Right lobe of liver (tissue), 6 donors: Measurements from ENCODE around the gene DLG2. TPM values are rescaled to one million over a fixed set of nuclear protein-coding genes. Genes with fewer than 3 reads are reported as not detected.

ENCODE experiments used
- ATAC-seq, 4 donors: fragments of 200-7000 bp; cut with Tn5 transposase; one replicate each; pipeline ENCODE4 v1.9.1; 2020; ENCODE audit warnings: mild to moderate bottlenecking in 4 of 4, moderate library complexity in 4 of 4
- DNase-seq, 3 donors: peaks; one replicate each; pipeline ENCODE4 v3.0.0-alpha.2; 2020
- H3K27ac ChIP-seq, 3 donors: fragments of 200-600 bp; one replicate each; pipeline ENCODE4 v1.8.0; 2022
- H3K27me3 ChIP-seq, 2 donors: fragments of 200-600 bp; one replicate each; pipeline ENCODE4 v1.8.0; 2022
- H3K36me3 ChIP-seq, 4 donors: fragments of 200-600 bp; sonication (generic) in 1 of 4; one replicate each; pipeline versions ENCODE4 v1.5.1 to v1.8.0; 2017 to 2022; ENCODE audit warnings: control low read depth in 1 of 4
- H3K4me1 ChIP-seq, 4 donors: fragments of 200-600 bp; sonication (generic) in 1 of 4; one replicate each; pipeline versions ENCODE4 v1.5.1 to v1.8.0; 2017 to 2022; ENCODE audit warnings: control low read depth in 1 of 4
- H3K4me3 ChIP-seq, 3 donors: fragments of 200-600 bp; one replicate each; pipeline ENCODE4 v1.8.0; 2022
- H3K9me3 ChIP-seq, 4 donors: fragments of 200-600 bp; sonication (generic) in 1 of 4; one replicate each; pipeline versions ENCODE4 v1.5.1 to v1.8.0; 2017 to 2022; ENCODE audit warnings: control low read depth in 1 of 4
- POLR2A ChIP-seq: fragments of 450-650 bp; IDR thresholded peaks from one replicate; pipeline ENCODE4 v1.6.1; 2017; ENCODE audit warnings: antibody characterized with exemption, mild to moderate bottlenecking
- WGBS: methylation state at CpG from one replicate; pipeline ENCODE4 v1.1.6; 2018; ENCODE audit warnings: low coverage, low lambda C conversion rate; ENCODE audit not compliant: insufficient coverage; ENCODE audit errors: missing lambda C conversion rate; 5-methylcytosine and 5-hydroxymethylcytosine counted together
- intact Hi-C, 2 donors: fragments of 100-400 bp; cut with DNase I; formaldehyde crosslinking; loops; one replicate each; pipeline versions ENCODE4 v1.11.2 to v1.14.1; 2022
- total RNA-seq, 6 experiments: library from RNA; depleted of rRNA in 2 of 6; stranded (reverse); fragments of >200 nt in 2 of 6; fragmentation: NEBNext Ultra II Directional in 3 of 6; extraction: Animal tissue kit (Norgen Biotek cat#: 25700) in 3 of 6; gene quantifications; one replicate each; pipeline versions ENCODE4 v1.1.0 to v1.2.4, GENCODE V29; 2016 to 2023
- TF ChIP-seq, protein P1 (sequence below), 4 donors: fragments of 200-600 bp in 3 of 4; fragments of 450-650 bp in 1 of 4; IDR thresholded peaks; one replicate each; pipeline versions ENCODE4 v1.5.1 to v1.8.0; 2016 to 2022; ENCODE audit warnings: antibody characterized with exemption in 4 of 4, mild to moderate bottlenecking in 2 of 4
- donor health status: DM: no; HTN: yes; CAD: no.
- donor health status: DM: no; HTN: no; CAD: no.
- donor health status: DM: no; HTN: no; CAD: no.
- donor health status: DM: no; HTN: yes; CAD: no.
- donor health status: DM: no; HTN: yes; CAD: no.

Gene DLG2
- total RNA-seq, 6 experiments from 2014 or later, result 1.2 to 6.4 (median 2.5) TPM

GRCh38 chr11:84740050-84740449, 887.1 kb downstream of the DLG2 start:
- Histone ChIP-seq H3K4me3 (no peak overlapping the region), H3K27ac (no peak overlapping the region), H3K9me3 (no peaks in the 10 kb centered on the region), H3K4me1 (no peaks in the 10 kb centered on the region), H3K36me3 (no peaks in the 10 kb centered on the region), H3K27me3 (no peaks in the 10 kb centered on the region)
- WGBS, result 67% methylated on average over 1 of the region's 1 CpG
- intact Hi-C loops, result no loop called here
- ATAC-seq (no peak), DNase-seq (no peak)
- no peak for TF ChIP-seq POLR2A
- TF ChIP-seq, protein P1, sequence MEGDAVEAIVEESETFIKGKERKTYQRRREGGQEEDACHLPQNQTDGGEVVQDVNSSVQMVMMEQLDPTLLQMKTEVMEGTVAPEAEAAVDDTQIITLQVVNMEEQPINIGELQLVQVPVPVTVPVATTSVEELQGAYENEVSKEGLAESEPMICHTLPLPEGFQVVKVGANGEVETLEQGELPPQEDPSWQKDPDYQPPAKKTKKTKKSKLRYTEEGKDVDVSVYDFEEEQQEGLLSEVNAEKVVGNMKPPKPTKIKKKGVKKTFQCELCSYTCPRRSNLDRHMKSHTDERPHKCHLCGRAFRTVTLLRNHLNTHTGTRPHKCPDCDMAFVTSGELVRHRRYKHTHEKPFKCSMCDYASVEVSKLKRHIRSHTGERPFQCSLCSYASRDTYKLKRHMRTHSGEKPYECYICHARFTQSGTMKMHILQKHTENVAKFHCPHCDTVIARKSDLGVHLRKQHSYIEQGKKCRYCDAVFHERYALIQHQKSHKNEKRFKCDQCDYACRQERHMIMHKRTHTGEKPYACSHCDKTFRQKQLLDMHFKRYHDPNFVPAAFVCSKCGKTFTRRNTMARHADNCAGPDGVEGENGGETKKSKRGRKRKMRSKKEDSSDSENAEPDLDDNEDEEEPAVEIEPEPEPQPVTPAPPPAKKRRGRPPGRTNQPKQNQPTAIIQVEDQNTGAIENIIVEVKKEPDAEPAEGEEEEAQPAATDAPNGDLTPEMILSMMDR (IDR thresholded peaks at IDR 0.05), result no peak

- DNase-seq, result no peak
Measured at GRCh38 chr11:84724256-84724655, 902.9 kb downstream of the DLG2 start.

DNA sequence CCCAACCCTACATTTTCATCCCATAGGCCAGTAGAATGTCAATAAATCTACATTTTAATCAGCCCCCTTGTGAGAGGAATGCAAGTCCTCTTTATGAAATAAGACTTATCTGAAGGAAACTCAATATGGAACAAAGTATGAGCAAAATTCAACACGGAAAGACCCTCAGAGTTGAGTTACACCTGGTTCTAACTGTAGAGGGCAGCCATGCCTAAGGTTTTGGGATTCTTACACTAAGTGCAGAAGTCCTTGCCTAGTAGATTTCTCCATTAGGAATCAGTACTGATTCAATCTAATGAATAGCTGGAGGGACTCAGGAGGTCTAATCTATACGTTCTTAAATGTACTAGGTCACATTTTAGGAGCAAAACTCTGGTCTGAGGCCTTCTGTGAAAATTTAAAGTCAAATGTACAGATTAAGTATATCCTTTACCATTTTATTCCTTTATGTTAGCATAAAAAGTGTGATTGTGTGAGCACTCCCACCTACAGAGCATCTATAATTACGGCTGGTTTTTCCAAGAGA, 904.5 kb downstream of the DLG2 start:
- Histone ChIP-seq H3K27ac (no peak overlapping the region), H3K36me3 (no peaks in the 10 kb centered on the region), H3K4me1 (peaks cover 0 to 5% (median 0%) of the 10 kb centered on the region in 4 donors), H3K27me3 (peaks cover 0 to 3% of the 10 kb centered on the region in 2 donors), H3K9me3 (no peaks in the 10 kb centered on the region), H3K4me3 (no peak overlapping the region)
- ATAC-seq (no peak), DNase-seq (no peak)
- 36% methylated on average over 3 of the region's 3 CpGs for WGBS
- TF ChIP-seq POLR2A, result no peak
- TF ChIP-seq, protein P1 (IDR thresholded peaks at IDR 0.05), result no peak
- intact Hi-C loops, result no loop called here

More at GRCh38 chr11:84724256-84724655, 902.9 kb downstream of the DLG2 start:
- intact Hi-C loops, result no loop called here
- 64% methylated on average over 1 of the region's 1 CpG for WGBS
- TF ChIP-seq POLR2A, result no peak
- TF ChIP-seq, protein P1 (IDR thresholded peaks at IDR 0.05), result no peak
- no peaks in the 10 kb centered on the region for H3K36me3 ChIP-seq
- no peaks in the 10 kb centered on the region for H3K27me3 ChIP-seq
- H3K4me1 ChIP-seq, result peaks cover 0 to 5% (median 0%) of the 10 kb centered on the region in 4 donors
- no peak overlapping the region for H3K27ac ChIP-seq
- H3K9me3 ChIP-seq, result no peaks in the 10 kb centered on the region
- H3K4me3 ChIP-seq, result no peak overlapping the region
- no peak for ATAC-seq

- no peak for TF ChIP-seq POLR2A
- TF ChIP-seq, protein P1 (IDR thresholded peaks at IDR 0.05), result no peak
- Histone ChIP-seq H3K27ac (no peak overlapping the region), H3K36me3 (no peaks in the 10 kb centered on the region), H3K27me3 (peaks cover 0 to 3% of the 10 kb centered on the region in 2 donors), H3K4me1 (peaks cover 0 to 5% (median 0%) of the 10 kb centered on the region in 4 donors), H3K9me3 (no peaks in the 10 kb centered on the region), H3K4me3 (no peak overlapping the region)
- DNase-seq, result peak in 1 of 3 donors; percentile 14
- ATAC-seq, result no peak
- 0% methylated on average over 1 of the region's 1 CpG for WGBS
- intact Hi-C loops, result no loop called here
Measured at GRCh38 chr11:84721561-84721961, 905.6 kb downstream of the DLG2 start.
